ENCODE data around the gene RPH3AL.

Gene RPH3AL

DNA sequence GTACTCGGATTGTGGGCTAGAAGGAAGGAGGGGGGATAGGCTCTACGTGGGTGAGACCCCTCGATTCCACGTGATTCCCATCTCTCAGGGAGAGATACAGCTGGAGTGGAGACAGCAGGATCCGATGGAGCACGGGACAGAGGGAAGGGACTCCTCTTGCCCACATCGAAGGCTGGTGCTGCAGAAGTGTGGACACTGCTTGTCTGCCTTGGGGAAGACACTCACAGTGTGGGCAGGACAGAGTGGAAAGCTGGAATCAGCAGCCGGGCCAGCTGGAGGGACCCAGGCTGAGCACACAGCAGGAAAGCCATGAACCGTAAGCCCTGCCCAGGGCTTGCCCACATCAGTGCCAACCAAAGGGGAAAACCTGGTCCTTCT, 42.1 kb upstream of the RPH3AL start:
- DNase-seq (ENCODE audit: low read depth): no peak
- TF ChIP-seq POLR2A (IDR thresholded peaks at IDR 0.05; ENCODE audit: extremely low read depth, insufficient read length) (no peak), MYC (IDR thresholded peaks at IDR 0.05; ENCODE audit: low read depth, low read length) (no peak)
- TF ChIP-seq, protein P1, sequence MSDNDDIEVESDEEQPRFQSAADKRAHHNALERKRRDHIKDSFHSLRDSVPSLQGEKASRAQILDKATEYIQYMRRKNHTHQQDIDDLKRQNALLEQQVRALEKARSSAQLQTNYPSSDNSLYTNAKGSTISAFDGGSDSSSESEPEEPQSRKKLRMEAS (IDR thresholded peaks at IDR 0.05; ENCODE audit: low read depth, low read length): no peak
- TF ChIP-seq, protein P2, sequence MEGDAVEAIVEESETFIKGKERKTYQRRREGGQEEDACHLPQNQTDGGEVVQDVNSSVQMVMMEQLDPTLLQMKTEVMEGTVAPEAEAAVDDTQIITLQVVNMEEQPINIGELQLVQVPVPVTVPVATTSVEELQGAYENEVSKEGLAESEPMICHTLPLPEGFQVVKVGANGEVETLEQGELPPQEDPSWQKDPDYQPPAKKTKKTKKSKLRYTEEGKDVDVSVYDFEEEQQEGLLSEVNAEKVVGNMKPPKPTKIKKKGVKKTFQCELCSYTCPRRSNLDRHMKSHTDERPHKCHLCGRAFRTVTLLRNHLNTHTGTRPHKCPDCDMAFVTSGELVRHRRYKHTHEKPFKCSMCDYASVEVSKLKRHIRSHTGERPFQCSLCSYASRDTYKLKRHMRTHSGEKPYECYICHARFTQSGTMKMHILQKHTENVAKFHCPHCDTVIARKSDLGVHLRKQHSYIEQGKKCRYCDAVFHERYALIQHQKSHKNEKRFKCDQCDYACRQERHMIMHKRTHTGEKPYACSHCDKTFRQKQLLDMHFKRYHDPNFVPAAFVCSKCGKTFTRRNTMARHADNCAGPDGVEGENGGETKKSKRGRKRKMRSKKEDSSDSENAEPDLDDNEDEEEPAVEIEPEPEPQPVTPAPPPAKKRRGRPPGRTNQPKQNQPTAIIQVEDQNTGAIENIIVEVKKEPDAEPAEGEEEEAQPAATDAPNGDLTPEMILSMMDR (IDR thresholded peaks at IDR 0.05; ENCODE audit: low read depth, low read length): no peak
- no peak overlapping the region for H3K4me3 ChIP-seq (ENCODE audit: low read depth, low read length)

DNA sequence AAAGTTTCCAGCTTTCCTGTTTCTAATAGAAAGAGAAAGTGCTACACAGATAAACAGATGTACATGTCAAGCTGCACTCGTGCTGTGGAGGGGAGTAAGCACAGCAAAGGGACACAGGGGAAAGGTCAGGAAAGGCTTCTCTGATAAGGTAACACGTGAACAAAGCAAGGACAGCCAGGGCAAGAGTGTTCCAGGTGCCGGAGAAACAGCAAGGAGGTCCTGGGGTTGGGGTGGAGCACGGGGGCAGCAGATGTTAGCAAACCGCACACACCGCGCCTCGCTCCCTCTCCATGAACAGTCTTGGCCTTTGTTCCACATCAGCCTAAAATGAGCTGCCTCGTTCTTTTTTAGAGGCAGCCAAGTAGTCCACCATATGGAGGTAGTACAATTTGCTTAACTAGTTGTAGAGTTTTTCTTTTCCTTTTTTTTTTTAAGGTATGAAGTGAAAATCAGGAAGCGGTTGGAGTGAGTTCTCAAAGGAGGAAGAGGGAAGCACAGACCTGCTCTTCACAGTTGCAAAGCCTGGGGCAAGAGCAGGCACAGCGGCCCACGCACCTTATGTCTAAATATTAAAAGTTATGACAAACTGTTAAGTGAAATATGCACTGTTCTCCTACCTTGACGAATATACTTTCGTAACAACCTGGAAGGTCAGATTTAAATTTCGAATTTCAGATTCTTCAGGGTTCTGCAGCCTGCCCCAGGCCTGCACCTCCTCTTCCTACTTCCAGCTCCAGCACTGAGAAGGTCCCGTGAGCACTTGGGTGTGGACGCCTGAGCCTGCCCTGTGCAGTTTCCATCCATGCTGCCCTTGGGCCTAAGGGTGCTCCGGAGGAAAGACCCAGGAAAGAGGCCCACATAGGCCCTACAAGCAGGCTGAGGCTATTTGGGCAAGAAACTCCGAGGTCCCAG, 41.5 kb upstream of the RPH3AL start:
- H3K4me3 ChIP-seq (ENCODE audit: low read depth, low read length): no peak overlapping the region
- DNase-seq (ENCODE audit: low read depth): no peak
- no peak for TF ChIP-seq MYC (IDR thresholded peaks at IDR 0.05; ENCODE audit: low read depth, low read length)
- TF ChIP-seq, protein P1 (IDR thresholded peaks at IDR 0.05; ENCODE audit: low read depth, low read length): no peak
- TF ChIP-seq POLR2A (IDR thresholded peaks at IDR 0.05; ENCODE audit: extremely low read depth, insufficient read length): no peak
- TF ChIP-seq, protein P2 (IDR thresholded peaks at IDR 0.05; ENCODE audit: low read depth, low read length): no peak

DNA sequence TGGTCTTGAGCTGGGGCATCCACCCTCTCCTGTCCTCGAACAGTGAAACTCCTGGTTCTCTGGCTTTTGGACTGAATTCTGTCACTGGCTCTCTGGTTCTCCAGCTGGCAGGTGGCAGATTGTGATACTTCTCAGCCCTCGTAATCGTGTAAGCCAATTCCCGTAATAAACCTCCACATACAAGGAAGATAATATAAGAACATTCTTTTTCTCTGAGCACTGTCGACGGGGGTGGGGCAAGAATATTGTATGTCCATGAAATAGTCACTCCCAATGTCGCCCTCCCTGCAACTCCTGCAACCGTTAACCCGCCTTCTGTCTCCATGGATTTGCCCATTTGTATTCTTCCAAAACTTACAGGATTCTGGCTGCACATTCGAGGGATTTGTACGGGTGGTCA, 39.2 kb upstream of the RPH3AL start:
- TF ChIP-seq POLR2A (IDR thresholded peaks at IDR 0.05; ENCODE audit: extremely low read depth, insufficient read length) (no peak), MYC (IDR thresholded peaks at IDR 0.05; ENCODE audit: low read depth, low read length) (no peak)
- TF ChIP-seq, protein P1 (IDR thresholded peaks at IDR 0.05; ENCODE audit: low read depth, low read length): no peak
- TF ChIP-seq, protein P2 (IDR thresholded peaks at IDR 0.05; ENCODE audit: low read depth, low read length): no peak
- H3K4me3 ChIP-seq (ENCODE audit: low read depth, low read length): no peak overlapping the region
- no peak for DNase-seq (ENCODE audit: low read depth)

DNA sequence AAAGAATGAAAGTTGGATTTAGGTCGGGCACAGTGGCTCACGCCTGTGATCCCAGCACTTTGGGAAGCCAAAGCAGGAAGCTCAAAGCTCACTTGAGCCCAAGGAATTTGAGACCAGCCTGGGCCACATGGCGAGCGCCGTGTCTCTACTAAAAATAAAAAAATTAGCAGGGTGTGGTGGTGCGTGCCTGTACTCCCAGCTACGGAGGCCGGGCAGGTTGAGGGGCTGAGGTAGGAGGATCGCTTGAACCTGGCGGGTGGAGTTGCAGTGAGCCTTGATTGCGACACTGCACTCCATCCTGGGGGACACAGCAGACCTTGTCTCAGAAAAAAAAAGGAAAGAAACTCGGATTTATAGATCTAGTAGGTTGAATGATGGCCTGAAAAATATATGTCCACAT, 37.4 kb upstream of the RPH3AL start:
- no peak for TF ChIP-seq MYC (IDR thresholded peaks at IDR 0.05; ENCODE audit: low read depth, low read length)
- no peak for TF ChIP-seq POLR2A (IDR thresholded peaks at IDR 0.05; ENCODE audit: extremely low read depth, insufficient read length)
- TF ChIP-seq, protein P1 (IDR thresholded peaks at IDR 0.05; ENCODE audit: low read depth, low read length): no peak
- TF ChIP-seq, protein P2 (IDR thresholded peaks at IDR 0.05; ENCODE audit: low read depth, low read length): no peak
- H3K4me3 ChIP-seq (ENCODE audit: low read depth, low read length): no peak overlapping the region
- DNase-seq (ENCODE audit: low read depth): no peak

DNA sequence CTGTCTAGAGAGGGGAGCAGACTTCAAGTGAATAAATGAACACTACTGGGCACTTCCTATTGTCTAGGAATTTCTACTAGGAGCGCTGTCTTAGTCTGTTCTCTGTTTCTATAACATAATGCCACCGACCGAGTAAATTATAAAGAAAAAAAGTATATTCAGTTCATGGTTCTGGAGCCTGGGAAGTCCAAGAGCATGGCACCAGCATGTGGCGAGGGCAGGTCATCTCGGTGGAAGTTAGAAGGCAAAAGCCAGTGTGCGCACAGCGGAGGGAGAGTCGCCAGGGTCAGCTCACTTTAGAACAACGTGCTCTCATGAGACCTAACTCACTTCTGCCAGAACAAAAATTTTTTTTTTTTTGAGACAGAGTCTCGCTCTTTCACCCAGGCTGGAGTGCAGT, 35.5 kb upstream of the RPH3AL start:
- H3K4me3 ChIP-seq (ENCODE audit: low read depth, low read length): no peak overlapping the region
- no peak for DNase-seq (ENCODE audit: low read depth)
- TF ChIP-seq POLR2A (IDR thresholded peaks at IDR 0.05; ENCODE audit: extremely low read depth, insufficient read length) (no peak), MYC (IDR thresholded peaks at IDR 0.05; ENCODE audit: low read depth, low read length) (no peak)
- TF ChIP-seq, protein P1 (IDR thresholded peaks at IDR 0.05; ENCODE audit: low read depth, low read length): no peak
- TF ChIP-seq, protein P2 (IDR thresholded peaks at IDR 0.05; ENCODE audit: low read depth, low read length): no peak

All from NB4 (cell line).